Measurements from ENCODE around the gene WFDC1. TPM values are rescaled to one million over a fixed set of nuclear protein-coding genes. Genes with fewer than 3 reads are reported as not detected.

Gene WFDC1
- total and polyA plus RNA-seq, 7 donors: 3.0 to 173 (median 15.3) TPM

DNA sequence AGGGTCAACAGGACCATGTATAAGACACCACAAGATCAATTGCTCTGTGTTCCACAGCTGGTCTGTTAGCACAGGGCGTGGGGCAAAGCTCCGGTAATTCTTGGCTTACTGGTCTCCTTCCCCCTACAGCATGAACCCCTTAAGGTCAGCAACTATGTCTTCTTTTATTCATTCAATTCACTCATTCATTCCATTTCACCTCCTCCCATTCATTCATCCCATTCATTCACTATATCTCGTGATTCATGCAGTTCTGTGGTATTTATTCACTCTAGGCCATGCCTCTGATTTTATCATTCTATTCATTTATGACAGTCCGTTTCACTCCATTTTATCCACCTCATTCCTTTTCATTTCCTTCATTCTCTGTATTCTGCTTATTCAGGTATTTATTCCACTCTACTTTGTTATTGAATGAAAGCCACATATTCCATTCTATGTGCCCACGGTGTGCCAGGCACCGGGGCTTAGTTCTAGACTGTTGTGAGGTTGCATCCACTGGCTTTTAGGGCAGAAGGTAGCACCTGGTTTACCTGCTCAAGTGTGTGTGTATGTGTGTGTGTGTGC is 19.0 kb upstream of the WFDC1 start:
- no peak for TF ChIP-seq POLR2A (IDR thresholded peaks at IDR 0.05)
- TF ChIP-seq POLR2AphosphoS5 (IDR thresholded peaks at IDR 0.05): no peak
- TF ChIP-seq, protein P1, sequence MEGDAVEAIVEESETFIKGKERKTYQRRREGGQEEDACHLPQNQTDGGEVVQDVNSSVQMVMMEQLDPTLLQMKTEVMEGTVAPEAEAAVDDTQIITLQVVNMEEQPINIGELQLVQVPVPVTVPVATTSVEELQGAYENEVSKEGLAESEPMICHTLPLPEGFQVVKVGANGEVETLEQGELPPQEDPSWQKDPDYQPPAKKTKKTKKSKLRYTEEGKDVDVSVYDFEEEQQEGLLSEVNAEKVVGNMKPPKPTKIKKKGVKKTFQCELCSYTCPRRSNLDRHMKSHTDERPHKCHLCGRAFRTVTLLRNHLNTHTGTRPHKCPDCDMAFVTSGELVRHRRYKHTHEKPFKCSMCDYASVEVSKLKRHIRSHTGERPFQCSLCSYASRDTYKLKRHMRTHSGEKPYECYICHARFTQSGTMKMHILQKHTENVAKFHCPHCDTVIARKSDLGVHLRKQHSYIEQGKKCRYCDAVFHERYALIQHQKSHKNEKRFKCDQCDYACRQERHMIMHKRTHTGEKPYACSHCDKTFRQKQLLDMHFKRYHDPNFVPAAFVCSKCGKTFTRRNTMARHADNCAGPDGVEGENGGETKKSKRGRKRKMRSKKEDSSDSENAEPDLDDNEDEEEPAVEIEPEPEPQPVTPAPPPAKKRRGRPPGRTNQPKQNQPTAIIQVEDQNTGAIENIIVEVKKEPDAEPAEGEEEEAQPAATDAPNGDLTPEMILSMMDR (IDR thresholded peaks at IDR 0.05): no peak
- TF ChIP-seq EP300 (IDR thresholded peaks at IDR 0.05): no peak
- no peak for DNase-seq
- no peaks in the 10 kb centered on the region for H3K27me3 ChIP-seq
- no peak overlapping the region for H3K27ac ChIP-seq
- intact Hi-C loops (cut with DNase I): loop anchor here (2.0 kb wide), 1 partner anchor 209 kb away; no protein-coding TSS in a partner anchor
- 81% methylated on average over 6 of the region's 6 CpGs for WGBS, 2 donors
- no peaks in the 10 kb centered on the region for H3K9me3 ChIP-seq
- H3K36me3 ChIP-seq: no peaks in the 10 kb centered on the region
- H3K4me3 ChIP-seq: no peak overlapping the region
- H3K4me1 ChIP-seq: peaks cover 0 to 5% (median 0%) of the 10 kb centered on the region in 4 donors

DNA sequence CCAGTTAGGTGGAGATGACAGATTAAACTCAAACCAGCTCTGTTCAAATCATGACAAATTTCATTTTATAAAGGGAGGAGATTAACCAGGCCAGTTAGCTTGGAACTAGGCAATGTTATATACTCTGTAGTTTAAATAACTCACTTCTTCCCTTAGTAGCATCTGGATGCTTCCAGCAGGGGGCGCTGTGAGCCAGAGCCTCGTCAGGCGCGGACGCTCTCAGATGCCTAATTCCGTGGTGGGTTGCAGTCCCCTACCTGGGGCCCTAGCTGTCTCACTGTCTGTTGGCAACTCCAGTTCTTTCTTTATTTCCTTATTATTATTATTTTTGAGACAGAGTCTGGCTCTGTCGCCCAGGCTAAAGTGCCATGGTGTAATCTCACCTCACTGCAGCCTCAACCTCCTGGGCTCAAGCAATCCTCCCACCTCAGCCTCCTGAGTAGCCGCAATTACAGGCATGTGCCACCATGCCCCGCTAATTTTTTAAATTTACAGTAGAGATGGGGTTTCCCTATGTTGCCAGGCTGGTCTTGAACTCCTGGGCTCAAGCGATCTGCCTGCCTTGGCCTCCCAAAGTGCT is 17.3 kb upstream of the WFDC1 start:
- Histone ChIP-seq H3K9me3 (no peaks in the 10 kb centered on the region), H3K4me1 (peaks cover 0 to 5% (median 0%) of the 10 kb centered on the region in 4 donors), H3K27ac (no peak overlapping the region), H3K36me3 (no peaks in the 10 kb centered on the region), H3K27me3 (no peaks in the 10 kb centered on the region), H3K4me3 (no peak overlapping the region)
- intact Hi-C loops (cut with DNase I): loop anchor here (1.0 to 2.0 kb wide), 2 partner anchors 31 to 207 kb away; no protein-coding TSS in a partner anchor
- peak; percentile 80 for DNase-seq
- 30 to 31% methylated on average over 10 of the region's 10 CpGs for WGBS, 2 donors
- no peak for TF ChIP-seq POLR2A (IDR thresholded peaks at IDR 0.05)
- TF ChIP-seq, protein P1 (IDR thresholded peaks at IDR 0.05): peak; percentile 82 to 93 (median 88)

DNA sequence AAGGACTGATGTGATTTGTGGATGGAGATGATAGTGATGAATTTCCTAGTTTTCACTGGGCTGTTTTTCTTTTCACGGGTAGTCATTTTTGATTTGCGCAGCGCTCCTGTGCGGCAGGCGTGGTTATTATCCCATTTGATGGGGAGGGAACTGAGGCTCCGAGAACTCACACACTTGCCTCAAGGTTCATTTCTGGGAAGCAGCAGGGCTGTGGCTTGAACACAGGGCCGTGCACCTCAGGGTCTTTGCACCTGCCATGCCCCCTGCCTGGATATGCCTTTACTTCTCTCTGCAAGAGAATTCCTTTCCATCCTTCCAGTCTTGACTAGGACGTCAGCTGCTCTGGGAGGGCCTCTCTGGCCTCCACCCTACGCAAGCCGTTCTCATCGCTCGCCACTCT is 16.3 kb upstream of the WFDC1 start:
- H3K27ac ChIP-seq: no peak overlapping the region
- H3K27me3 ChIP-seq: no peaks in the 10 kb centered on the region
- no peaks in the 10 kb centered on the region for H3K36me3 ChIP-seq
- no peaks in the 10 kb centered on the region for H3K9me3 ChIP-seq
- H3K4me3 ChIP-seq: no peak overlapping the region
- H3K4me1 ChIP-seq: peaks cover 0 to 5% (median under 1%) of the 10 kb centered on the region in 4 donors
- intact Hi-C loops (cut with DNase I): no loop called here
- 91 to 95% methylated on average over 12 of the region's 12 CpGs for WGBS, 2 donors
- DNase-seq: no peak
- TF ChIP-seq POLR2A (IDR thresholded peaks at IDR 0.05) (no peak), EP300 (IDR thresholded peaks at IDR 0.05) (no peak), POLR2AphosphoS5 (IDR thresholded peaks at IDR 0.05) (no peak)
- TF ChIP-seq, protein P1 (IDR thresholded peaks at IDR 0.05): no peak

DNA sequence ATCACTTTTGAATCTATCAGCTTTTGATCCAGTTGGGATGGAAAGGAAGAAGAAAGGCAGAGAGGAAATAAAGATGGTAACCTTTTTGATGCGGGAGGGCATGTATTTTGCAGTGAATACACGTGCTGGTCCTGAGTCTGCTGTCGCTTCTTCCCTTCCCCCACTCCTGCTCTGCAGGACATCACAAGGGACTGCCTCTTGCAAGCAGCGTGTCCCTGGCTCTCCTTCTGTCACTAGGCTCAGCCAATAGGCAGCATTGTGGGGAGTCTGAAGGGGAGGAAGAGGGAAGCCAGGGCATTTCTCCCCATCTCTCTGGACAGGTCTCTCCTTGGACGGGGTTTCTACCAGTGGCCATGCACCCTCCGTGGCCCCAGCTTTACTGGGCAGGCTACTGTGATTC is 15.7 kb upstream of the WFDC1 start:
- no peaks in the 10 kb centered on the region for H3K36me3 ChIP-seq
- intact Hi-C loops (cut with DNase I): no loop called here
- no peak overlapping the region for H3K27ac ChIP-seq
- no peaks in the 10 kb centered on the region for H3K27me3 ChIP-seq
- no peaks in the 10 kb centered on the region for H3K9me3 ChIP-seq
- DNase-seq: no peak
- no peak overlapping the region for H3K4me3 ChIP-seq
- H3K4me1 ChIP-seq: peaks cover 0 to 8% (median 6%) of the 10 kb centered on the region in 4 donors
- TF ChIP-seq, protein P1 (IDR thresholded peaks at IDR 0.05): no peak
- WGBS, 2 donors: 67 to 86% methylated on average over 6 of the region's 6 CpGs

DNA sequence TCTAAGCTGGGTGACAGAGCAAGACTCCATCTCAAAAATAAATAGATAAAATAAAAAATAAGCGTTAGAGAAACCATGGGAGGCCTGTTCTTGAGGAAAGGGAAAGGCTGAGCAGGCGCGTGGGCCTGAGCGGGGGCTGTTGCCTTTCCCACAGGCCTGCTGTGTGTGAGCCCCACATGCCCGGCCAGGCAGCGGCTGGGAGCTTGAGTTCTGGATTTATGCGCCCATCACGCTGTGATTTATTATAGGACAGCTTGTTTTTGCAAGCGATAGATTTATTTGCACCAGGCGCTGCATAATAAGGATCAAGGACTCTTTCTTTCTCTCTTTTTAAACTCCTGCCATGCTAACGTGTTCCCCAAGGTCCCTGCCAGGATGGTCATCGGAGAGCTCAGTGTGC is 14.8 kb upstream of the WFDC1 start:
- no peak overlapping the region for H3K27ac ChIP-seq
- no peaks in the 10 kb centered on the region for H3K36me3 ChIP-seq
- H3K4me1 ChIP-seq: peaks cover 0 to 17% (median 14%) of the 10 kb centered on the region in 4 donors
- H3K4me3 ChIP-seq: no peak overlapping the region
- intact Hi-C loops (cut with DNase I): no loop called here
- DNase-seq: no peak
- no peaks in the 10 kb centered on the region for H3K27me3 ChIP-seq
- no peak for TF ChIP-seq POLR2AphosphoS5 (IDR thresholded peaks at IDR 0.05)
- TF ChIP-seq POLR2A (IDR thresholded peaks at IDR 0.05): no peak
- TF ChIP-seq EP300 (IDR thresholded peaks at IDR 0.05): no peak
- TF ChIP-seq, protein P1 (IDR thresholded peaks at IDR 0.05): no peak
- 95 to 96% methylated on average over 12 of the region's 12 CpGs for WGBS, 2 donors
- no peaks in the 10 kb centered on the region for H3K9me3 ChIP-seq

Measured in sigmoid colon (tissue), 7 donors.